Raji (cell line): ENCODE measurements around the gene LRRIQ1.

Experiments
- POLR2A ChIP-seq: IDR thresholded peaks from 2 replicates; pipeline ENCODE4 v1.6.1; 2011; ENCODE audit warnings: low read depth, low read length, control low read depth; ENCODE audit not compliant: insufficient read depth

The LRRIQ1 gene

GRCh38 chr12:85260896-85261295 lies 224.7 kb downstream of the LRRIQ1 start:
- no peak for TF ChIP-seq POLR2A

GRCh38 chr12:85266356-85266755 lies 230.2 kb downstream of the LRRIQ1 start:
- TF ChIP-seq POLR2A: no peak

GRCh38 chr12:85273381-85274314 lies 237.5 kb downstream of the LRRIQ1 start:
- no peak for TF ChIP-seq POLR2A

GRCh38 chr12:85274315-85274651 lies 238.1 kb downstream of the LRRIQ1 start:
- TF ChIP-seq POLR2A: no peak

- TF ChIP-seq POLR2A: no peak
Measured at GRCh38 chr12:85275374-85275773, 239.2 kb downstream of the LRRIQ1 start.

GRCh38 chr12:85277191-85277590 lies 241.0 kb downstream of the LRRIQ1 start:
- TF ChIP-seq POLR2A: no peak

- TF ChIP-seq POLR2A: no peak
Measured at GRCh38 chr12:85277900-85278597, 241.9 kb downstream of the LRRIQ1 start.

GRCh38 chr12:85278598-85279448 lies 242.7 kb downstream of the LRRIQ1 start:
- no peak for TF ChIP-seq POLR2A

- TF ChIP-seq POLR2A: no peak
Measured at GRCh38 chr12:85279449-85280164, 243.5 kb downstream of the LRRIQ1 start.

- no peak for TF ChIP-seq POLR2A
Measured at GRCh38 chr12:85280165-85280983, 244.2 kb downstream of the LRRIQ1 start, which contains the start of gene ALX1. Gene ALX1 (plus strand): TSS chr12:85280220. CDS start chr12:85280262, 42 bp downstream.

GRCh38 chr12:85280984-85281630 lies 245.0 kb downstream of the LRRIQ1 start:
- no peak for TF ChIP-seq POLR2A

GRCh38 chr12:85281636-85282312 lies 245.6 kb downstream of the LRRIQ1 start:
- no peak for TF ChIP-seq POLR2A

- TF ChIP-seq POLR2A: no peak
Measured at GRCh38 chr12:85283560-85283959, 247.4 kb downstream of the LRRIQ1 start.
